A549 (cell line): Measurements from ENCODE around the gene PRRT4. TPM values are rescaled to one million over a fixed set of nuclear protein-coding genes. Genes with fewer than 3 reads are reported as not detected.

Experiments used
- ATAC-seq, 2 experiments: fragments of 200-7000 bp in 1 of 2; fragments of >200 bp in 1 of 2; cut with Nextera tagmentation in 1 of 2; cut with Tn5 transposase in 1 of 2; 3 replicates each; pipeline versions ENCODE4 v1.8.0 to v1.9.1; 2018 to 2020; ENCODE audit warnings: mild to moderate bottlenecking in 1 of 2, moderate library complexity in 1 of 2
- CTCF ChIA-PET: fragments of 300-600 bp; sonication (Branson Sonifier 250); formaldehyde crosslinking; extraction: SDS; loops from one replicate; lab custom pipeline; 2021; ENCODE audit warnings: antibody characterized with exemption, inconsistent platforms; lab: Yijun Ruan, JAX
- POLR2A ChIA-PET: fragments of 350-600 bp; formaldehyde crosslinking; extraction: SDS; loops from one replicate; lab custom pipeline; 2021; ENCODE audit warnings: antibody characterized with exemption, inconsistent platforms; lab: Yijun Ruan, JAX
- DNase-seq, 2 experiments: peaks; one replicate each; pipeline versions ENCODE4 v3.0.0 to v3.0.0-alpha.2; 2011 to 2016; ENCODE audit warnings: low read depth in 1 of 2, low spot score in 1 of 2
- FAIRE-seq: peaks from 2 replicates; lab custom pipeline; 2011; peaks lifted over from hg19 to GRCh38; lab: Jason Lieb, UNC
- H3K27ac ChIP-seq, 2 experiments: fragments of >200 bp; sonication (Bioruptor Twin); formaldehyde crosslinking; 3 replicates each; pipeline ENCODE4 v1.5.1; 2016 to 2017
- H3K4me1 ChIP-seq: fragments of >200 bp; sonication (Bioruptor Twin); formaldehyde crosslinking; 3 replicates; pipeline ENCODE4 v1.6.1; 2016
- H3K4me2 ChIP-seq: fragments of >200 bp; sonication (Bioruptor Twin); formaldehyde crosslinking; 3 replicates; pipeline ENCODE4 v1.6.1; 2016
- H3K4me3 ChIP-seq: fragments of >200 bp; sonication (Bioruptor Twin); formaldehyde crosslinking; 3 replicates; pipeline ENCODE4 v1.5.1; 2016
- H3K9me3 ChIP-seq: fragments of >200 bp; sonication (Bioruptor Twin); formaldehyde crosslinking; 3 replicates; pipeline ENCODE4 v1.6.1; 2016
- BHLHE40 ChIP-seq: IDR thresholded peaks from 2 replicates; pipeline ENCODE4 v1.6.1; 2012; ENCODE audit warnings: low read depth, low read length, inconsistent platforms
- CBX2 ChIP-seq: fragments of 200-600 bp; sonication (generic); IDR thresholded peaks from 2 replicates; pipeline ENCODE4 v1.6.1; 2016; ENCODE audit warnings: low read depth, mild to moderate bottlenecking, borderline replicate concordance
- CEBPB ChIP-seq, 2 experiments: fragments of >200 bp in 1 of 2; sonication (Bioruptor Twin) in 1 of 2; formaldehyde crosslinking in 1 of 2; IDR thresholded peaks; 2 replicates each; pipeline ENCODE4 v1.6.1; 2012 to 2016
- CHD2 ChIP-seq: fragments of 150-350 bp; IDR thresholded peaks from 2 replicates; pipeline ENCODE4 v1.6.1; 2014; ENCODE audit warnings: low read length; ENCODE audit not compliant: partially characterized antibody
- EP300 ChIP-seq, 2 experiments: fragments of >200 bp; sonication (Bioruptor Twin); formaldehyde crosslinking; IDR thresholded peaks; 2 replicates in 1 of 2; 3 replicates in 1 of 2; pipeline ENCODE4 v1.6.1; 2016 to 2017
- FOSL2 ChIP-seq, 2 experiments: fragments of 450-650 bp in 1 of 2; fragments of >200 bp in 1 of 2; sonication (Bioruptor Twin) in 1 of 2; formaldehyde crosslinking; IDR thresholded peaks; 2 replicates each; pipeline versions ENCODE4 v1.5.0 to v1.6.1; 2016 to 2020; ENCODE audit warnings: mild to moderate bottlenecking in 1 of 2, moderate library complexity in 1 of 2
- GATA3 ChIP-seq: IDR thresholded peaks from 2 replicates; pipeline ENCODE4 v1.6.1; 2012; ENCODE audit warnings: borderline replicate concordance
- HDAC2 ChIP-seq: fragments of 200-600 bp; sonication (generic); IDR thresholded peaks from 2 replicates; pipeline ENCODE4 v1.6.1; 2016
- HEYL ChIP-seq: fragments of 250-450 bp; sonication (Bioruptor Pico); IDR thresholded peaks from 2 replicates; pipeline ENCODE4 v1.8.0; 2021; ENCODE audit warnings: mild to moderate bottlenecking, moderate library complexity
- JUN ChIP-seq, 2 experiments: fragments of >200 bp; sonication (Bioruptor Twin); formaldehyde crosslinking; IDR thresholded peaks; 2 replicates in 1 of 2; 3 replicates in 1 of 2; pipeline ENCODE4 v1.6.1; 2016 to 2017
- KDM5A ChIP-seq: fragments of 200-600 bp; sonication (generic); IDR thresholded peaks from 2 replicates; pipeline ENCODE4 v1.6.1; 2016; ENCODE audit warnings: antibody characterized with exemption, mild to moderate bottlenecking
- MAFK ChIP-seq: fragments of 450-650 bp; IDR thresholded peaks from 2 replicates; pipeline ENCODE4 v1.6.1; 2014; ENCODE audit not compliant: partially characterized antibody
- MAZ ChIP-seq: fragments of 150-350 bp; IDR thresholded peaks from 2 replicates; pipeline ENCODE4 v1.6.1; 2014; ENCODE audit warnings: antibody characterized with exemption, low read depth, low read length, borderline replicate concordance
- NFE2L2 ChIP-seq: fragments of 150-350 bp; conservative IDR thresholded peaks from 2 replicates; pipeline ENCODE4 v1.6.1; 2014; ENCODE audit warnings: low read length
- NPAS2 ChIP-seq: fragments of 250-450 bp; sonication (Bioruptor Pico); IDR thresholded peaks from 2 replicates; pipeline ENCODE4 v1.8.0; 2022; ENCODE audit warnings: mild to moderate bottlenecking, moderate library complexity, borderline replicate concordance
- RARB ChIP-seq: fragments of 250-450 bp; sonication (Bioruptor Pico); IDR thresholded peaks from 2 replicates; pipeline ENCODE4 v1.8.0; 2021; ENCODE audit warnings: mild to moderate bottlenecking, moderate library complexity
- SREBF2 ChIP-seq: fragments of 450-650 bp; IDR thresholded peaks from 2 replicates; pipeline ENCODE4 v1.6.1; 2014; ENCODE audit warnings: mild to moderate bottlenecking, moderate library complexity
- TFCP2L1 ChIP-seq: fragments of 250-450 bp; sonication (Bioruptor Pico); IDR thresholded peaks from 2 replicates; pipeline ENCODE4 v1.5.0; 2021; ENCODE audit warnings: mild to moderate bottlenecking
- TP53 ChIP-seq: fragments of 250-450 bp; sonication (Bioruptor Pico); IDR thresholded peaks from 2 replicates; pipeline ENCODE4 v1.5.0; 2021; ENCODE audit warnings: mild to moderate bottlenecking, moderate library complexity
- ZC3H11A ChIP-seq: fragments of 450-650 bp; IDR thresholded peaks from 2 replicates; pipeline ENCODE4 v1.6.1; 2014; ENCODE audit warnings: antibody characterized with exemption, mild to moderate bottlenecking
- ZNF302 ChIP-seq: fragments of 250-450 bp; sonication (Bioruptor Pico); IDR thresholded peaks from 2 replicates; pipeline ENCODE4 v1.9.0; 2021; ENCODE audit warnings: inconsistent platforms, mild to moderate bottlenecking, moderate library complexity
- ZSCAN20 ChIP-seq: fragments of 250-450 bp; sonication (Bioruptor Pico); IDR thresholded peaks from 2 replicates; pipeline ENCODE4 v1.8.0; 2022; ENCODE audit warnings: mild to moderate bottlenecking, moderate library complexity
- WGBS: methylation state at CpG from one replicate; pipeline ENCODE4 v1.1.6; 2017; ENCODE audit errors: missing lambda C conversion rate; 5-methylcytosine and 5-hydroxymethylcytosine counted together
- polyA plus RNA-seq, 4 experiments: library from polyadenylated mRNA; depleted of rRNA in 3 of 4; stranded (reverse); fragments of >200 nt; fragmentation: RNase III in 1 of 4; extraction: RNeasy Plus Mini Kit Qiagen cat#74134 plus additional on column Dnase treatment in 1 of 4; gene quantifications; 2 replicates in 3 of 4; 3 replicates in 1 of 4; pipeline ENCODE4 v1.2.3, GENCODE V29; 2011 to 2017
- TF ChIP-seq, protein P1 (sequence below): IDR thresholded peaks from 2 replicates; pipeline ENCODE4 v1.6.1; 2012
- TF ChIP-seq, protein P2 (sequence below): fragments of >200 bp; sonication (Bioruptor Twin); formaldehyde crosslinking; IDR thresholded peaks from 3 replicates; pipeline ENCODE4 v1.6.1; 2016
- TF ChIP-seq, protein P3 (sequence below): fragments of 450-650 bp; IDR thresholded peaks from 2 replicates; pipeline ENCODE4 v1.6.1; 2014; ENCODE audit warnings: antibody characterized with exemption
- TF ChIP-seq, protein P4 (sequence below): fragments of 250-450 bp; sonication (Bioruptor Pico); IDR thresholded peaks from 2 replicates; pipeline ENCODE4 v1.5.0; 2021; ENCODE audit warnings: mild to moderate bottlenecking, moderate library complexity, borderline replicate concordance

The PRRT4 gene
- polyA plus RNA-seq, 2 of the 4 experiments (the other 2 are of a cell fraction), result 0.15 to 0.18 TPM

DNA sequence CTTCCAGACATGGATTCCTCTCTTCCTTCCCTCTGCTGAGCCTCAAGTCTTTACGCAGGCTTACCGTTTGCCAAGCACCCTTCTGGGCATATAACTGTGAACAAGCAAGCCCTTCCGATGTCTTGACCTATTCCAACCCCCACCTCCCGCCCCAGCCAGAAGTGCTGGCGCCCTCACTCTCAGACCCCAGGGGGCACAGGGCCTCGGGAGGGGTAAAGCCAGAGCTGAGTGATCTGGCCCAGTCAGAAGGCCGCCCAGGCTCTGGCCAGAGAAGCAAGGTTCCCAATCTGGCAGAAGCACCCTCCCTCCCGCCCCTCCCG, 1.2 kb downstream of the PRRT4 start (continued):
- no peak for TF ChIP-seq NFE2L2
- no peak for TF ChIP-seq CHD2

DNA sequence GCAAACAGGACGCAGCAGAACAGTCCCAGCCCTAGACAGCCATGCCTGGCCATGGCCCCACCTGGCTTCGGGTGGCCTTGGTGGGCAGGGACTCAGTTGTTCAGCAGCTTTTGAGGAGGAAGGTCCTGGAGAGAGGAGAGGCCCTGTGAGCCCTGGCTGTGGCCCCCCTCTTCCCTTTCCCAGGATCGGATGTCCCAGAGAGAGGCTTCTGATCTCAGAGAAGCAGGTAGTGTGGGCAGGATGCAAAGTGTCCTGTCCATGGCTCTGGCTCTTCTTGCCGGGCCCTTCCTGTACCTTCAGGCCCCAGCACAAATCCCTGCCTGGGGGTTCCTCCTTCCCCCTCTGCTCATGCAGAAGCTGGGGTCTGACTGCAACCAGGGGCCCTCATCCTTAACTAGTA, 1.6 kb downstream of the PRRT4 start:
- H3K9me3 ChIP-seq, result no peaks in the 10 kb centered on the region
- POLR2A ChIA-PET, result interaction anchor here (0.6 kb wide), 1 partner anchor 16 kb away, joined by 3 read pairs; the partner anchor contains the start of gene RBM28
- FAIRE-seq (no peak), DNase-seq (no peak), ATAC-seq (no peak)
- no peaks in the 10 kb centered on the region for H3K4me1 ChIP-seq
- no peak overlapping the region for H3K4me3 ChIP-seq
- 81% methylated on average over 2 of the region's 4 CpGs for WGBS
- H3K4me2 ChIP-seq, result no peak overlapping the region
- CTCF ChIA-PET, result interaction anchor here (0.9 to 11.1 kb wide), 4 partner anchors 12 to 67 kb away, joined by 3 to 109 read pairs (median 49); no protein-coding TSS in a partner anchor
- TF ChIP-seq ZNF302 (CRISPR knock-in tag), result no peak
- no peak for TF ChIP-seq TFCP2L1 (CRISPR knock-in tag)
- TF ChIP-seq GATA3, result no peak
- TF ChIP-seq, protein P1, sequence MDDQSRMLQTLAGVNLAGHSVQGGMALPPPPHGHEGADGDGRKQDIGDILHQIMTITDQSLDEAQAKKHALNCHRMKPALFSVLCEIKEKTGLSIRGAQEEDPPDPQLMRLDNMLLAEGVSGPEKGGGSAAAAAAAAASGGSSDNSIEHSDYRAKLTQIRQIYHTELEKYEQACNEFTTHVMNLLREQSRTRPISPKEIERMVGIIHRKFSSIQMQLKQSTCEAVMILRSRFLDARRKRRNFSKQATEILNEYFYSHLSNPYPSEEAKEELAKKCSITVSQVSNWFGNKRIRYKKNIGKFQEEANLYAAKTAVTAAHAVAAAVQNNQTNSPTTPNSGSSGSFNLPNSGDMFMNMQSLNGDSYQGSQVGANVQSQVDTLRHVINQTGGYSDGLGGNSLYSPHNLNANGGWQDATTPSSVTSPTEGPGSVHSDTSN, result no peak
- no peak for TF ChIP-seq JUN (IDR thresholded peaks at IDR 0.05)
- TF ChIP-seq NPAS2 (CRISPR knock-in tag), result no peak
- no peak for TF ChIP-seq MAZ
- TF ChIP-seq CBX2, result no peak
- no peak for TF ChIP-seq SREBF2
- TF ChIP-seq, protein P2, sequence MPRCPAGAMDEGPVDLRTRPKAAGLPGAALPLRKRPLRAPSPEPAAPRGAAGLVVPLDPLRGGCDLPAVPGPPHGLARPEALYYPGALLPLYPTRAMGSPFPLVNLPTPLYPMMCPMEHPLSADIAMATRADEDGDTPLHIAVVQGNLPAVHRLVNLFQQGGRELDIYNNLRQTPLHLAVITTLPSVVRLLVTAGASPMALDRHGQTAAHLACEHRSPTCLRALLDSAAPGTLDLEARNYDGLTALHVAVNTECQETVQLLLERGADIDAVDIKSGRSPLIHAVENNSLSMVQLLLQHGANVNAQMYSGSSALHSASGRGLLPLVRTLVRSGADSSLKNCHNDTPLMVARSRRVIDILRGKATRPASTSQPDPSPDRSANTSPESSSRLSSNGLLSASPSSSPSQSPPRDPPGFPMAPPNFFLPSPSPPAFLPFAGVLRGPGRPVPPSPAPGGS, result no peak
- no peak for TF ChIP-seq BHLHE40
- no peak overlapping the region for H3K27ac ChIP-seq

DNA sequence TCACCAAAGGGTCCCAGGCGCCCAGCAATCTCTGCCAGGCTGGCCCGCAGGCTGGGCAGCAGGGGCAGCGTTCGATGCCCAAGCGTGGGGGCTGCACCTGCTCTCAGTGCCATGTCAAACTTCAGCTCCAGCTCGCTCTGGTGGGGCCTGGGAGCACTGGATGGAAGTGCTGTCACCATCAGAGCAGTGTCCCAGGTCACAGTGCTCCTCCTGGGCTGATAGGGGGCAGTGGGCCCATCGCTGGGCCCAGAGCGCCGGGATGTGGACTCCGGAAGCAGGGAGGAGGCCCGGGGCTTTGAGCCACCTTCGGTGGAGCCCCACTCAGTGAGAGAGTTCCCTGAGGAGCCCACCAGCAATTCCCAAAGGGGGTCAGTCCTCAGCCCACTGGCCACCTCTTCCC, 2.2 kb downstream of the PRRT4 start:
- ATAC-seq, result no peak
- no peaks in the 10 kb centered on the region for H3K4me1 ChIP-seq
- 86% methylated on average over 11 of the region's 12 CpGs for WGBS
- no peak overlapping the region for H3K27ac ChIP-seq
- no peak for FAIRE-seq
- no peak for DNase-seq
- ChIA-PET CTCF (interaction anchor here (1.2 to 11.1 kb wide), 6 partner anchors 12 to 73 kb away, joined by 3 to 109 read pairs (median 6); no protein-coding TSS in a partner anchor), POLR2A (interaction anchor here (0.5 kb wide), 1 partner anchor 15 kb away, joined by 3 read pairs; the partner anchor contains the start of gene RBM28)
- TF ChIP-seq CEBPB (IDR thresholded peaks at IDR 0.05) (no peak), HDAC2 (no peak), ZSCAN20 (no peak), ZC3H11A (no peak), FOSL2 (IDR thresholded peaks at IDR 0.05) (no peak), FOSL2 (CRISPR knock-in tag; IDR thresholded peaks at IDR 0.05) (no peak), TFCP2L1 (CRISPR knock-in tag) (no peak), MAFK (no peak)
- no peaks in the 10 kb centered on the region for H3K9me3 ChIP-seq
- no peak overlapping the region for H3K4me2 ChIP-seq
- no peak overlapping the region for H3K4me3 ChIP-seq

DNA sequence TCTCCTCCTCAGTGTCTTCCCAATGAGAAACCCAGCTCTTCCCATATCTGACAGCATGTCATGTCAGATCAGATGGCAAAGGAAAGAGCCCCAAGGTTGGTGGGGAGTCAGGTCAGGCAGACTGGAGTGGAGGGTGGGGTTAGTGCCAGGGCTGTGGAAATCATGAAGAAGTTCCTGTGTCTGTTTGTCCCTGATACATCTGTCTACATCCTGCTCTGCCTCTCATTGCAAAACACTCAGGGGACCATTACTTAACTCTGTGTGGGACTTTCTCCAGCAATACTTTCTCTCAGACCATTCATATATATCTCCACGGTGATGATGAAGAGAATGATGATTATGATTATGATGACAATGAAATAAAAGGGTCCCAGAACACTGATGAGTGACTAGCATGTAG, 3.3 kb downstream of the PRRT4 start:
- Histone ChIP-seq H3K4me2 (no peak overlapping the region), H3K27ac (no peak overlapping the region), H3K9me3 (no peaks in the 10 kb centered on the region), H3K4me1 (no peaks in the 10 kb centered on the region), H3K4me3 (no peak overlapping the region)
- FAIRE-seq, result no peak
- POLR2A ChIA-PET, result interaction anchor here (1.2 kb wide), 1 partner anchor 15 kb away, joined by 4 read pairs; the partner anchor contains the start of gene RBM28
- CTCF ChIA-PET, result interaction anchor here (0.9 to 11.1 kb wide), 9 partner anchors 10 to 74 kb away, joined by 3 to 109 read pairs (median 4); no protein-coding TSS in a partner anchor
- DNase-seq, result no peak
- 6% methylated on average over 1 of the region's 1 CpG for WGBS
- ATAC-seq, result no peak
- TF ChIP-seq RARB (no peak), HEYL (CRISPR knock-in tag) (no peak), MAFK (no peak), EP300 (IDR thresholded peaks at IDR 0.05) (no peak), TP53 (CRISPR knock-in tag) (no peak), NFE2L2 (no peak), SREBF2 (no peak), KDM5A (no peak)
- TF ChIP-seq, protein P2, result no peak
- TF ChIP-seq, protein P3, sequence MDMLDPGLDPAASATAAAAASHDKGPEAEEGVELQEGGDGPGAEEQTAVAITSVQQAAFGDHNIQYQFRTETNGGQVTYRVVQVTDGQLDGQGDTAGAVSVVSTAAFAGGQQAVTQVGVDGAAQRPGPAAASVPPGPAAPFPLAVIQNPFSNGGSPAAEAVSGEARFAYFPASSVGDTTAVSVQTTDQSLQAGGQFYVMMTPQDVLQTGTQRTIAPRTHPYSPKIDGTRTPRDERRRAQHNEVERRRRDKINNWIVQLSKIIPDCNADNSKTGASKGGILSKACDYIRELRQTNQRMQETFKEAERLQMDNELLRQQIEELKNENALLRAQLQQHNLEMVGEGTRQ, result no peak
- TF ChIP-seq, protein P4, sequence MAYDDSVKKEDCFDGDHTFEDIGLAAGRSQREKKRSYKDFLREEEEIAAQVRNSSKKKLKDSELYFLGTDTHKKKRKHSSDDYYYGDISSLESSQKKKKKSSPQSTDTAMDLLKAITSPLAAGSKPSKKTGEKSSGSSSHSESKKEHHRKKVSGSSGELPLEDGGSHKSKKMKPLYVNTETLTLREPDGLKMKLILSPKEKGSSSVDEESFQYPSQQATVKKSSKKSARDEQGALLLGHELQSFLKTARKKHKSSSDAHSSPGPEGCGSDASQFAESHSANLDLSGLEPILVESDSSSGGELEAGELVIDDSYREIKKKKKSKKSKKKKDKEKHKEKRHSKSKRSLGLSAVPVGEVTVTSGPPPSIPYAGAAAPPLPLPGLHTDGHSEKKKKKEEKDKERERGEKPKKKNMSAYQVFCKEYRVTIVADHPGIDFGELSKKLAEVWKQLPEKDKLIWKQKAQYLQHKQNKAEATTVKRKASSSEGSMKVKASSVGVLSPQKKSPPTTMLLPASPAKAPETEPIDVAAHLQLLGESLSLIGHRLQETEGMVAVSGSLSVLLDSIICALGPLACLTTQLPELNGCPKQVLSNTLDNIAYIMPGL (CRISPR knock-in tag), result no peak
